K562 treated with DMSO at 1 percent for 48 hours (cell line): ENCODE data around the gene XIST. TPM values are rescaled to one million over a fixed set of nuclear protein-coding genes. Genes with fewer than 3 reads are reported as not detected.

ENCODE experiments used
- total RNA-seq: library from RNA; unstranded; fragments of 300-600 nt; gene quantifications from 2 replicates; pipeline ENCODE4 v1.2.3, GENCODE V29; 2022; ENCODE audit warnings: low replicate concordance; ENCODE audit errors: extremely low read depth

The XIST gene
- total RNA-seq, result not detected in 2 replicates

GRCh38 chrX:73852467-73852866 lies at the start of gene XIST:
TSS of gene XIST (minus strand) at chrX:73852714.

